ENCODE results near the gene PKMYT1. TPM values are rescaled to one million over a fixed set of nuclear protein-coding genes. Genes with fewer than 3 reads are reported as not detected.

PKMYT1 gene
- total and polyA plus RNA-seq, 8 donors: 0.28 to 4.8 (median 1.5) TPM

- peaks cover 15 to 32% (median 25%) of the 10 kb centered on the region in 3 donors for H3K4me1 ChIP-seq
- H3K9me3 ChIP-seq: no peaks in the 10 kb centered on the region
- intact Hi-C loops (cut with DNase I): no loop called here
- ATAC-seq: peak; percentile 30 to 59 (median 44)
- H3K27ac ChIP-seq: peak overlapping the region; percentile 97 to 100 (median 98)
- FAIRE-seq: no peak
- no peaks in the 10 kb centered on the region for H3K27me3 ChIP-seq
- 12 to 17% methylated on average over 20 to 25 of the region's 25 CpGs for WGBS, 2 donors
- peak overlapping the region; percentile 63 to 93 (median 76) for H3K4me3 ChIP-seq
- DNase-seq: peak; percentile 83 to 92 (median 84)
- TF ChIP-seq, protein P1, sequence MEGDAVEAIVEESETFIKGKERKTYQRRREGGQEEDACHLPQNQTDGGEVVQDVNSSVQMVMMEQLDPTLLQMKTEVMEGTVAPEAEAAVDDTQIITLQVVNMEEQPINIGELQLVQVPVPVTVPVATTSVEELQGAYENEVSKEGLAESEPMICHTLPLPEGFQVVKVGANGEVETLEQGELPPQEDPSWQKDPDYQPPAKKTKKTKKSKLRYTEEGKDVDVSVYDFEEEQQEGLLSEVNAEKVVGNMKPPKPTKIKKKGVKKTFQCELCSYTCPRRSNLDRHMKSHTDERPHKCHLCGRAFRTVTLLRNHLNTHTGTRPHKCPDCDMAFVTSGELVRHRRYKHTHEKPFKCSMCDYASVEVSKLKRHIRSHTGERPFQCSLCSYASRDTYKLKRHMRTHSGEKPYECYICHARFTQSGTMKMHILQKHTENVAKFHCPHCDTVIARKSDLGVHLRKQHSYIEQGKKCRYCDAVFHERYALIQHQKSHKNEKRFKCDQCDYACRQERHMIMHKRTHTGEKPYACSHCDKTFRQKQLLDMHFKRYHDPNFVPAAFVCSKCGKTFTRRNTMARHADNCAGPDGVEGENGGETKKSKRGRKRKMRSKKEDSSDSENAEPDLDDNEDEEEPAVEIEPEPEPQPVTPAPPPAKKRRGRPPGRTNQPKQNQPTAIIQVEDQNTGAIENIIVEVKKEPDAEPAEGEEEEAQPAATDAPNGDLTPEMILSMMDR (IDR thresholded peaks at IDR 0.05): peak in 3 of 4 donors; percentile 1 to 19 (median 15)
- peaks cover 0 to 4% (median 3%) of the 10 kb centered on the region in 3 donors for H3K36me3 ChIP-seq
Measured at GRCh38 chr16:3021449-3022207, 41.4 kb upstream of the PKMYT1 start.

GRCh38 chr16:3020604-3021448, 40.6 kb upstream of the PKMYT1 start:
- Histone ChIP-seq H3K9me3 (no peaks in the 10 kb centered on the region), H3K36me3 (peaks cover 0 to 3% (median 0%) of the 10 kb centered on the region in 3 donors), H3K27me3 (no peaks in the 10 kb centered on the region), H3K4me3 (peak overlapping the region; percentile 63 to 93 (median 76)), H3K27ac (peak overlapping the region; percentile 97 to 100 (median 98)), H3K4me1 (peaks cover 15 to 32% (median 25%) of the 10 kb centered on the region in 3 donors)
- ATAC-seq: peak; percentile 53 to 62 (median 61)
- peak; percentile 90 to 99 (median 96) for DNase-seq
- TF ChIP-seq, protein P1 (IDR thresholded peaks at IDR 0.05): no peak
- WGBS, 2 donors: 1% methylated on average over 56 to 57 of the region's 57 CpGs
- intact Hi-C loops (cut with DNase I): no loop called here
- no peak for FAIRE-seq

- Histone ChIP-seq H3K4me3 (peak within 1 kb of the TSS; percentile 63 to 93 (median 76)), H3K27me3 (no peaks in the 10 kb centered on the region), H3K4me1 (peaks cover 15 to 32% (median 25%) of the 10 kb centered on the region in 3 donors), H3K27ac (peak within 1 kb of the TSS; percentile 97 to 100 (median 98)), H3K36me3 (peaks cover 0 to 3% (median 0%) of the 10 kb centered on the region in 3 donors), H3K9me3 (no peaks in the 10 kb centered on the region)
- 1% methylated on average over 41 to 49 of the region's 49 CpGs for WGBS, 2 donors
- DNase-seq (peak; percentile 73 to 92 (median 88)), ATAC-seq (peak; percentile 35 to 59 (median 39)), FAIRE-seq (no peak)
- intact Hi-C loops (cut with DNase I): no loop called here
- TF ChIP-seq, protein P1 (IDR thresholded peaks at IDR 0.05): no peak
Measured at GRCh38 chr16:3020247-3020603, 40.0 kb upstream of the PKMYT1 start, which contains the start of gene TNFRSF12A. Gene TNFRSF12A (plus strand): TSS chr16:3020368. CDS start chr16:3020398, 30 bp downstream.

- peaks cover 15 to 32% (median 25%) of the 10 kb centered on the region in 3 donors for H3K4me1 ChIP-seq
- intact Hi-C loops (cut with DNase I): no loop called here
- ATAC-seq: no peak
- TF ChIP-seq, protein P1 (IDR thresholded peaks at IDR 0.05): no peak
- H3K4me3 ChIP-seq: peak overlapping the region in 3 of 4 donors; percentile 64 to 93 (median 87)
- no peak for DNase-seq
- H3K36me3 ChIP-seq: peaks cover 0 to 3% (median 0%) of the 10 kb centered on the region in 3 donors
- peak overlapping the region; percentile 97 to 100 (median 98) for H3K27ac ChIP-seq
- H3K27me3 ChIP-seq: no peaks in the 10 kb centered on the region
- FAIRE-seq: no peak
- no peaks in the 10 kb centered on the region for H3K9me3 ChIP-seq
- WGBS, 2 donors: 24 to 32% methylated on average over 37 to 40 of the region's 40 CpGs
Measured at GRCh38 chr16:3019594-3020246, 39.5 kb upstream of the PKMYT1 start.

Data from pancreas (tissue), 10 donors.